GM12878 (cell line): ENCODE results near the gene AP1M2. TPM values are rescaled to one million over a fixed set of nuclear protein-coding genes. Genes with fewer than 3 reads are reported as not detected.
A peak's percentile ranks its signal among the peaks of the same experiment; 100 is the strongest.

Experiments used
- ATF7 ChIP-seq: fragments of 450-650 bp; IDR thresholded peaks from 2 replicates; pipeline ENCODE4 v1.6.1; 2016; ENCODE audit warnings: low read depth, mild to moderate bottlenecking
- BCL11A ChIP-seq: IDR thresholded peaks from 2 replicates; pipeline ENCODE4 v1.6.1; 2011; ENCODE audit warnings: low read depth, low read length
- E2F4 ChIP-seq: IDR thresholded peaks from 2 replicates; pipeline ENCODE4 v1.6.1; 2012; ENCODE audit warnings: low read depth, low read length, improper control_type of control experiment
- EED ChIP-seq: sonication (generic); IDR thresholded peaks from 2 replicates; pipeline ENCODE4 v1.6.1; 2016; ENCODE audit warnings: antibody characterized with exemption, low read depth
- EZH2 ChIP-seq: IDR thresholded peaks from 2 replicates; pipeline ENCODE4 v1.6.1; 2012; ENCODE audit warnings: low read depth, mild to moderate bottlenecking, control low read depth, inconsistent platforms, low read length, borderline replicate concordance; ENCODE audit not compliant: control insufficient read depth
- GABPA ChIP-seq: IDR thresholded peaks from 2 replicates; pipeline ENCODE4 v1.6.1; 2014; ENCODE audit warnings: antibody characterized with exemption, low read depth, mild to moderate bottlenecking, inconsistent platforms
- HCFC1 ChIP-seq: fragments of 150-350 bp; IDR thresholded peaks from 2 replicates; pipeline ENCODE4 v1.6.1; 2014; ENCODE audit warnings: low read length
- HDGF ChIP-seq: fragments of 450-650 bp; IDR thresholded peaks from 2 replicates; pipeline ENCODE4 v1.6.1; 2016; ENCODE audit warnings: antibody characterized with exemption
- MAX ChIP-seq: IDR thresholded peaks from 2 replicates; pipeline ENCODE4 v1.6.1; 2012; ENCODE audit warnings: low read depth, low read length, improper control_type of control experiment
- MTA2 ChIP-seq: fragments of 450-650 bp; IDR thresholded peaks from 2 replicates; pipeline ENCODE4 v1.6.1; 2016; ENCODE audit warnings: low read depth, mild to moderate bottlenecking, moderate library complexity
- MYC ChIP-seq: IDR thresholded peaks from 2 replicates; pipeline ENCODE4 v1.6.1; 2011; ENCODE audit warnings: mild to moderate bottlenecking, low read length, moderate library complexity, inconsistent platforms; ENCODE audit not compliant: insufficient read depth, insufficient replicate concordance, insufficient read length, severe bottlenecking
- NFYB ChIP-seq: IDR thresholded peaks from 2 replicates; pipeline ENCODE4 v1.6.1; 2011; ENCODE audit warnings: low read depth, mild to moderate bottlenecking, low read length, improper control_type of control experiment, moderate library complexity; ENCODE audit not compliant: insufficient read depth
- NKRF ChIP-seq: fragments of 450-650 bp; conservative IDR thresholded peaks from 2 replicates; pipeline ENCODE4 v1.6.1; 2017; ENCODE audit warnings: mild to moderate bottlenecking, moderate library complexity
- NR2C1 ChIP-seq: fragments of 450-650 bp; IDR thresholded peaks from 2 replicates; pipeline ENCODE4 v1.6.1; 2017; ENCODE audit warnings: antibody characterized with exemption, mild to moderate bottlenecking, moderate library complexity
- POLR2AphosphoS5 ChIP-seq: IDR thresholded peaks from 2 replicates; pipeline ENCODE4 v1.6.1; 2011; ENCODE audit warnings: mild to moderate bottlenecking, low read length, inconsistent platforms
- POU2F2 ChIP-seq: IDR thresholded peaks from 3 replicates; pipeline ENCODE4 v1.6.1; 2011; ENCODE audit warnings: low read depth, mild to moderate bottlenecking, low read length, borderline replicate concordance
- SKIL ChIP-seq: fragments of 450-650 bp; IDR thresholded peaks from 2 replicates; pipeline ENCODE4 v1.6.1; 2017; ENCODE audit warnings: mild to moderate bottlenecking, low read depth, inconsistent platforms; ENCODE audit not compliant: poor library complexity, severe bottlenecking
- SMAD1 ChIP-seq: fragments of 450-650 bp; IDR thresholded peaks from 2 replicates; pipeline ENCODE4 v1.6.1; 2018; ENCODE audit warnings: mild to moderate bottlenecking, low read depth; ENCODE audit not compliant: partially characterized antibody
- SMC3 ChIP-seq: IDR thresholded peaks from 2 replicates; pipeline ENCODE4 v1.6.1; 2011; ENCODE audit warnings: low read length, improper control_type of control experiment, borderline replicate concordance
- SPI1 ChIP-seq: IDR thresholded peaks from 2 replicates; pipeline ENCODE4 v1.6.1; 2011; ENCODE audit warnings: low read depth, mild to moderate bottlenecking, low read length, moderate library complexity, borderline replicate concordance; ENCODE audit not compliant: insufficient read depth
- SRF ChIP-seq, 2 experiments: IDR thresholded peaks; 2 replicates each; pipeline ENCODE4 v1.6.1; 2011; ENCODE audit warnings: low read depth in 2 of 2, low read length in 2 of 2, mild to moderate bottlenecking in 1 of 2, moderate library complexity in 1 of 2
- STAT3 ChIP-seq: IDR thresholded peaks from 2 replicates; pipeline ENCODE4 v1.6.1; 2011; ENCODE audit warnings: low read depth, low read length, improper control_type of control experiment
- TCF7 ChIP-seq: IDR thresholded peaks from 2 replicates; pipeline ENCODE4 v1.6.1; 2014; ENCODE audit warnings: antibody characterized with exemption, borderline replicate concordance
- polyA plus RNA-seq, 11 experiments: library from polyadenylated mRNA; depleted of rRNA in 4 of 11; unstranded in 6 of 11; stranded (reverse) in 5 of 11; fragments of >200 nt; fragmentation: Nextera tagmentation in 4 of 11; fragmentation: Illumina TruSeq in 1 of 11; extraction: Ambion mirVana in 4 of 11; extraction: Trizol in 1 of 11; gene quantifications; 1 replicate in 1 of 11; 2 replicates in 10 of 11; pipeline versions ENCODE4 v1.2.1 to v1.2.3, GENCODE V29; 2011 to 2016; ENCODE audit warnings: inconsistent platforms in 2 of 11, missing spikeins in 2 of 11, low read depth in 1 of 11
- total RNA-seq, 4 experiments: library from RNA; depleted of rRNA in 3 of 4; stranded (reverse); fragments of >200 nt in 3 of 4; fragmentation: Illumina TruSeq in 1 of 4; extraction: Trizol in 1 of 4; gene quantifications; 2 replicates each; pipeline versions ENCODE4 v1.2.1 to v1.2.3, GENCODE V29; 2013 to 2021

AP1M2 gene
- total and polyA plus RNA-seq, 10 of the 15 experiments (the other 5 are each of a cell fraction or from before 2014, with no cell fraction given), result 0.72 TPM; not detected in 9

GRCh38 chr19:10543420-10544241 is 43.5 kb downstream of the AP1M2 start, which contains the start of gene ATG4D (continued):
- TF ChIP-seq NKRF (peak; percentile 87), MYC (no peak), MAX (no peak), SPI1 (no peak), NR2C1 (0 out of 2 replicates have a peak, but pooled peaks have one; percentile 33), SRF (IDR thresholded peaks at IDR 0.05; ENCODE audit: low read depth in 2 of 2, low read length in 2 of 2) (0 out of 4 replicates have a peak, but pooled peaks of 1 of the 2 experiments have one; percentile 5), ATF7 (no peak), BCL11A (no peak), GABPA (no peak), TCF7 (no peak), SMAD1 (no peak), HDGF (no peak), EED (no peak), POLR2AphosphoS5 (peak; percentile 76), MTA2 (no peak), STAT3 (no peak), SKIL (no peak), E2F4 (no peak), SMC3 (no peak), POU2F2 (peak; percentile 60; the same call in 1 of the 3 replicates), EZH2 (no peak), HCFC1 (no peak), NFYB (no peak)
